ENCODE results near the gene PPIG.
"Not testable (repeated sequence)": the region's sequence is repeated elsewhere in the genome, so short reads cannot be mapped to it uniquely, and the experiment has no call there.

PPIG gene

GRCh38 chr2:169584005-169584877 is at the start of gene PPIG:
Gene PPIG (plus strand): TSS chr2:169584351. CDS start chr2:169604042, 19,691 bp downstream.
- Histone ChIP-seq H3K9me2 (replicated peaks; ENCODE audit: control insufficient read depth, low read length) (no peaks in the 10 kb centered on the region), H3K27me3 (ENCODE audit: control insufficient read depth, low read length) (peaks cover 4% of the 10 kb centered on the region; the same call in 1 of the 2 replicates), H3F3A (ENCODE audit: control insufficient read depth, insufficient read depth) (no peaks in the 10 kb centered on the region), H3K9me3 (ENCODE audit: control insufficient read depth, insufficient read depth, low read length) (peaks cover 3% of the 10 kb centered on the region; the same call in 1 of the 2 replicates), H3K4me2 (ENCODE audit: low read length) (peak within 1 kb of the TSS; percentile 82), H3K4me3 (ENCODE audit: low read length) (peak within 1 kb of the TSS; percentile 94), H3K4me1 (ENCODE audit: control insufficient read depth, low read length) (peaks cover 21% of the 10 kb centered on the region), H3K79me2 (ENCODE audit: control insufficient read depth, low read length) (peaks cover 54% of the 10 kb centered on the region), H4K20me1 (ENCODE audit: control insufficient read depth, insufficient read depth, low read depth, low read length) (peaks cover 12% of the 10 kb centered on the region), H3K27ac (ENCODE audit: low read depth, low read length) (peak within 1 kb of the TSS; percentile 83), H3K36me3 (ENCODE audit: control insufficient read depth, low read length) (peaks cover 24% of the 10 kb centered on the region)
- TF ChIP-seq EZH2phosphoT487 (IDR thresholded peaks at IDR 0.05; ENCODE audit: borderline replicate concordance, low read length) (no peak), CTCF (IDR thresholded peaks at IDR 0.05; ENCODE audit: low read depth, low read length, poor library complexity, severe bottlenecking) (no peak)

- H3K9me2 ChIP-seq (replicated peaks; ENCODE audit: control insufficient read depth, low read length); H3K36me3 ChIP-seq (ENCODE audit: control insufficient read depth, low read length); H3K79me2 ChIP-seq (ENCODE audit: control insufficient read depth, low read length); H4K20me1 ChIP-seq (ENCODE audit: control insufficient read depth, insufficient read depth, low read depth, low read length); H3K4me1 ChIP-seq (ENCODE audit: control insufficient read depth, low read length); H3K4me2 ChIP-seq (ENCODE audit: low read length); H3K4me3 ChIP-seq (ENCODE audit: low read length); H3K27ac ChIP-seq (ENCODE audit: low read depth, low read length); H3K9me3 ChIP-seq (ENCODE audit: control insufficient read depth, insufficient read depth, low read length); H3K27me3 ChIP-seq (ENCODE audit: control insufficient read depth, low read length); H3F3A ChIP-seq (ENCODE audit: control insufficient read depth, insufficient read depth): not testable (repeated sequence)
Measured at GRCh38 chr2:169539460-169539859, 44.7 kb upstream of the PPIG start.

GRCh38 chr2:169540146-169540545 is 44.0 kb upstream of the PPIG start:
- no peak overlapping the region for H3K4me2 ChIP-seq (ENCODE audit: low read length)
- no peaks in the 10 kb centered on the region for H3K4me1 ChIP-seq (ENCODE audit: control insufficient read depth, low read length)
- no peaks in the 10 kb centered on the region for H3K9me3 ChIP-seq (ENCODE audit: control insufficient read depth, insufficient read depth, low read length)
- H3K36me3 ChIP-seq (ENCODE audit: control insufficient read depth, low read length), result peaks cover 4% of the 10 kb centered on the region; the same call in 1 of the 2 replicates
- H3F3A ChIP-seq (ENCODE audit: control insufficient read depth, insufficient read depth), result 0 out of 2 replicates have a peak, but pooled peaks cover 2% of the 10 kb centered on the region
- TF ChIP-seq EZH2phosphoT487 (IDR thresholded peaks at IDR 0.05; ENCODE audit: borderline replicate concordance, low read length) (no peak), CTCF (IDR thresholded peaks at IDR 0.05; ENCODE audit: low read depth, low read length, poor library complexity, severe bottlenecking) (no peak)
- no peaks in the 10 kb centered on the region for H3K27me3 ChIP-seq (ENCODE audit: control insufficient read depth, low read length)
- H4K20me1 ChIP-seq (ENCODE audit: control insufficient read depth, insufficient read depth, low read depth, low read length), result no peaks in the 10 kb centered on the region
- H3K9me2 ChIP-seq (replicated peaks; ENCODE audit: control insufficient read depth, low read length), result no peaks in the 10 kb centered on the region
- no peaks in the 10 kb centered on the region for H3K79me2 ChIP-seq (ENCODE audit: control insufficient read depth, low read length)
- no peak overlapping the region for H3K4me3 ChIP-seq (ENCODE audit: low read length)
- H3K27ac ChIP-seq (ENCODE audit: low read depth, low read length), result no peak overlapping the region

DNA sequence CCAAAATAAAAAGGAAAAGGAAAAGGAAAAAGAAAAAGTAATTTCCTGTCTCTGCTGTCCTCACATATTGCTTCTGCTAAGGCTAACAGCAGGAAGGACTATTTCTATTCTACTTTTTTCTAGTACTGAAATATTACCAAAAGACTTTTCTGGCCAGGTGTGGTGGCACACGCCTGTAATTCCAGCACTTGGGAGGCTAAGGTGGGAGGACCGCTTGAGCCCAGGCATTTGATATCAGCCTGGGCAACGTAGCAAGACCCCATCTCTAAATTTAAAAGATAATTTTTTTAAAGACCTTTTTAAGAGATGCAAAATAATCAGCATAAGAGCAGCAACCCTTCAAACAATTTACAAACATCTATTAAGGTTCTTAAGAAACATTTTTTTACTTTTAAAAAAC is 41.7 kb upstream of the PPIG start:
- H3K9me3 ChIP-seq (ENCODE audit: control insufficient read depth, insufficient read depth, low read length), result no peaks in the 10 kb centered on the region
- H4K20me1 ChIP-seq (ENCODE audit: control insufficient read depth, insufficient read depth, low read depth, low read length), result no peaks in the 10 kb centered on the region
- H3K36me3 ChIP-seq (ENCODE audit: control insufficient read depth, low read length), result peaks cover 4% of the 10 kb centered on the region; the same call in 1 of the 2 replicates
- H3K27ac ChIP-seq (ENCODE audit: low read depth, low read length), result no peak overlapping the region
- no peaks in the 10 kb centered on the region for H3K79me2 ChIP-seq (ENCODE audit: control insufficient read depth, low read length)
- TF ChIP-seq CTCF (IDR thresholded peaks at IDR 0.05; ENCODE audit: low read depth, low read length, poor library complexity, severe bottlenecking) (no peak), EZH2phosphoT487 (IDR thresholded peaks at IDR 0.05; ENCODE audit: borderline replicate concordance, low read length) (no peak)
- no peaks in the 10 kb centered on the region for H3F3A ChIP-seq (ENCODE audit: control insufficient read depth, insufficient read depth)
- H3K4me3 ChIP-seq (ENCODE audit: low read length), result no peak overlapping the region
- no peaks in the 10 kb centered on the region for H3K4me1 ChIP-seq (ENCODE audit: control insufficient read depth, low read length)
- no peaks in the 10 kb centered on the region for H3K27me3 ChIP-seq (ENCODE audit: control insufficient read depth, low read length)
- no peak overlapping the region for H3K4me2 ChIP-seq (ENCODE audit: low read length)
- H3K9me2 ChIP-seq (replicated peaks; ENCODE audit: control insufficient read depth, low read length), result no peaks in the 10 kb centered on the region

All from DOHH2 (cell line).